Ammon's horn (tissue), 1 donor: ENCODE results near the gene AVPR2.

ENCODE experiments used
- DNase-seq: peaks from one replicate; pipeline ENCODE4 v3.0.0-alpha.2; 2016; ENCODE audit warnings: low spot score

Gene AVPR2

DNA sequence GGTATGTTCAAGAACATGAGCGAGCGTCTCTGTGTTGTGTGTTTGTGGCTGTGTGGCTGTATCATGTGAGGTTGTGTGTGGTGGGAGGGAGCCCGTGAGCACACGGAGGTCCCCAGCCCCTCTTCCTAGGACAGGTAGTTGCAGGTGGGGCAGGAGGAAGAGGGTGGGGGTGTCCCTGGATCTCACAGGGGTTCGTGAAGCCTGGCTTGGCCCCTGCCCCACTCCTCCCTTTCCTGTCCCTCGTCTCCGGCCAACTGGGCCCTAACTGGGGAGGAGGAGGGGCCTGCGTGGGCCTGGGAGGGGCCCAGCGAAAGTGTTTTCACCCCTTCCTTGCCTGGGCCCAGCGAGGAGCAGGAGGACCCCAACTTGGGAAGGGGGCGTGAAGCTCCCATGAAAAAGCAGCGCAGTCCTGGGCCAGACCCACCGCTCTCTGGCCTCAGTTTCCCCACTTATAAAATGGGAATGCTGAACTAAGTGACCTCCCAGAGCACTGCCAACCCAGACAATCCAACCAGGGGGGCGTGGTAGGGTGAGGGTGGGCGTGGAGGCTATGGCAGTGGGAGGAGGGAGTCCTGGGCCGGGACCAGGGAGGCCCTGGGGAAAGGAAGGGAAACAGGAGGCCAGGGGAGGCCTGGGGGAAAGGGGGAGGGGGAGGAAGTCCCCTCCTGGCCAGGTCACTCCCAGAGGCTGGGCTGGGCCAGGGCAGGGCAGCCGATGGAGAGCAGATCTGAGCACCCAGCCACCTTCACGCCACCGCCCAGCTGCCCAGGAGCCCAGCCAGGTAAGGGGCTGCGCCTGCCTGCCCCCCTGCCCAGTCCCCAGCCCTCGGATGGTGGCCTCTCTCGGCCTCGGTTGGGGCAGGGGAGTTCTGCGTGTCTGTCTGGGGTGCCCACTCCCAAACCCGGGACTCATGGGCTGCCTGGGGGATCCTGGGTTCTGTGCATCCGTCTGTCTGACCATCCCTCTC is at the start of gene AVPR2:
Gene AVPR2 (plus strand): TSS at position 683 of the 967 bp plus-strand sequence. CDS start 473 bp downstream, outside the sequence.
- DNase-seq = no peak

DNA sequence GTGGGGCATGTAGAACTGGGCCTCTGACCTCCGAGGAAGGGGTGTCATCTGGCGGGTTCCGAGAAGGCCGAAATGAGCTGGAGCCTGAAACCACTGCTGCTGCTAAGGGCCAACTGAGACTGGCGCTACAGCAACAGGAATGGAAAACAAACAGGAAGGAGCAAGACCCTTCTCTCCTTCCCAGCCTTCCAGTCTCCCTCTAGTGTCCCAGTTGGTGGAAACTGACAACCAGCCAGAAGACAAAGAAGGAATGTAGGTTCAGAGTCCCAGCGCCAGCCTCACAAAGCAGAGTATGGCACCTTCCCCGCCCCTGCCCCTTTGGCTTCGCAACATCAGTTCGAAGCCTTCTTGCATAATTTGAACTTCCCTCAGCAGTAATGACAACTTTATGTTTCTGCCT is 49.8 kb upstream of the AVPR2 start:
- no peak for DNase-seq

DNA sequence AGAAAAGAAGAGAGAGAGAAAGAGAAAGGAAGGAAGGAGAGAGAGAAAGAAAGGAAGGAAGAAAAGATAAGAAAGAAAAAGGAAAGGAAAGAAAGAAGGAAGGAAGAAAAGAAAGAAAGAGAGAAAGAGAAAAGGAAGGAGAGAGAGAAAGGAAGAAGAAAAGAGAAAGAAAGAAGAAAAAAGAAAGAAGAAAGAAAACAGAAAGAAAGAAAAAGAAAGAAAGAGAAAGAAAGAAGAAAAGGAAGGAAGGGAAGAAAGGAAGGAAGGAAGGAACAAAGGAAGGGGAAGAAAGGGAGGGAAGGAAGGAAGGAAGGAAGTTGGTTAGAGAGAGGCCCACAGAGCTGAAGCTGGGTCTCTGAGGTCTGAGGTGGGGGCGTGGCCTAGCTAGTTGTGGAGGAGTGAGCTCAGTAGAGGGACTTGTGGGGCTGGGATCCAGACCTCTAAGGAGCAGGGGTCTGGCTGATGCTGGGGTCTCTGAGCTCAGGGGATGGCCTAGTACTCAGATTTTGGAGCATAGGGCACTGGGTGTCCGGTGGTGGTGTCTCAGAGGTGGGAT is 47.0 kb upstream of the AVPR2 start:
- no peak for DNase-seq

DNA sequence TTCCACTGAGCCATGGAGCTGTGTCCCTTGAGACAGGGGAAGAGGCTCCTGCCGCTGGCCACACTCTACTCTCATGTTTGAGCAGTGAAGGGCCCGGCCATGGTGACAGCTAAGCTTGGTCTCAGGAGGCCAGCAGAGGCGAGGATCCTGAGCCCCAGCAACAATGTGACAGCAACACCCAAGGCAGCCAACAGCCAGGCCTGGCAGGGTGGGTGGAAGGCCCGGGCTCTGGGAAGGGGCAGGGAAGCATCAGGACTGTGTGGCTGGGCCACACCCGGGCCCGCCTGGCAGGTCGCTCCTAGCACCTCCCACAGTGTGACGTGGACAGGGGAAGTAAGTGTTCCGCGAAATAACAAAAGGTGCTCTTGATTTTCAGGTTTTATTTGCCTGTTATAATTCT is 43.3 kb upstream of the AVPR2 start:
- no peak for DNase-seq

DNA sequence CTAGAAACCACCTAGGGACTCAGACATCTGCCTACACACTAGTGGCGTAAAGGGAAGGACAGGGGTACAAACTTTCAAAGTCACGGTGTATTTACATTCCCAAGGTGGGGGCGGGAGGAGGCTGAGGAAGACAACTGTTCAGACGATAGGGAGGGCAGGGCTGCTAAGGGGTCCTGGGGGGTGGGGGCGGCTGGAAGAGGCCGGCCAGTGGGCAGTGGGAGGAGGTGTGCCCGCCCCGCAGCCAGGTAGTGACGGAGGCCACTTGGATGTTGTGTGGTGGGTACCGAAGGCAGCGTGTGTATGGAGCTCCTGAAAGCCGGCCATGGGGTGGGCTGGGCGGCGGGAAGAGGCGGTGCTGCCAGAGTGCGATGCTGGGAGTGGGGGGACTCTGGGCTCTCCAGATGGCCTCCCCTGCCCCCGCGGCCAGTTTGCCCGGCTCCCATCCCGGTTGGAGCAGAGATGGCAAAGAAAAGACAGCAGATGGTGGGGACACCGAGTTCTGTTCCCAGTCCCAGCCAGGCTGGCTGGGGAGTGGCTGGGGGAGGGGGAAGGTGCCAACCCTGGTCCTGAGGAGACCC is 42.7 kb upstream of the AVPR2 start:
- DNase-seq = no peak

DNA sequence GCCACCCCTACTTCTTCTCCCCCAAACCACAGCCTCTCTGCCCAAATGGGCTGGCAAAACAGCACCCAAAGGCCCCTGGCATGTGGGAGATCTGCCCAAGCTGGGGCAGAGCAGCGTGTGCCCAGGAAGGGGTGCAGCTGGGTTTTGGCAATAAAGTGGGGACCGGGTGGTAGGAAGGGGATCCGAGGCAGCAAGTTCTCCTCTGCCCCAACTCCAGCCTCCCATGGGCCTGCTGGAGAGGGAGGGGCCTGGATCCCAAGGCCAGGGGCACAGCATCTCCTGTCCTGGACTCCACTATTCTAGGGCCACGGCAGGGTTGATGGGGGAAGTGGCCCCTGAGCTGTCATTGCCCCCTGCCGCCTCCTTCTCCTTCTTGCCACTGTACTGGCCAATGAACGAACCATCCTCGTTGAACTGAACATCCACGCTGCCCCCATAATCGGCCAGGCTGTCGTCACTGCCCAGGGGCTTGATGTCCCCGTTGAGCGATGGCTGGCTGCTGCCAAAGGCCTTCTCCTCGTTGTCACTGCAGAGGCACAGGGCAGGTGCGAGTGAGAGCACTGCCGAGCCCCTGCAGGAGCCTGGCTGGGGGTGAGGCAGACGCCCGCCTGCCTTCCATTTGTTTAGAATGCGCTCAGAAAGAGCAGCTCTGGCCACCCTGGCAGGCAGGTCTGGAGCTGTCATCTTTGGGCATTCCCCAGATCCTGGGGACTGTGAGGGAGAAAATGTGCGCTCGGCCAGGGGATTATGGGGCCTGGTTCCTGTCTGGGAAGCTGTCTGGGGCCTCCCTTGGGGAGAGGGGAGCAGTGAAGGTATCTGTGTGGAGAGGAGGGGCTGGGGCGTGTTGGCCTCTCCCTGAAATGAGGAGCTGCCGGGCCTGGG is 41.9 kb upstream of the AVPR2 start:
- DNase-seq = no peak

DNA sequence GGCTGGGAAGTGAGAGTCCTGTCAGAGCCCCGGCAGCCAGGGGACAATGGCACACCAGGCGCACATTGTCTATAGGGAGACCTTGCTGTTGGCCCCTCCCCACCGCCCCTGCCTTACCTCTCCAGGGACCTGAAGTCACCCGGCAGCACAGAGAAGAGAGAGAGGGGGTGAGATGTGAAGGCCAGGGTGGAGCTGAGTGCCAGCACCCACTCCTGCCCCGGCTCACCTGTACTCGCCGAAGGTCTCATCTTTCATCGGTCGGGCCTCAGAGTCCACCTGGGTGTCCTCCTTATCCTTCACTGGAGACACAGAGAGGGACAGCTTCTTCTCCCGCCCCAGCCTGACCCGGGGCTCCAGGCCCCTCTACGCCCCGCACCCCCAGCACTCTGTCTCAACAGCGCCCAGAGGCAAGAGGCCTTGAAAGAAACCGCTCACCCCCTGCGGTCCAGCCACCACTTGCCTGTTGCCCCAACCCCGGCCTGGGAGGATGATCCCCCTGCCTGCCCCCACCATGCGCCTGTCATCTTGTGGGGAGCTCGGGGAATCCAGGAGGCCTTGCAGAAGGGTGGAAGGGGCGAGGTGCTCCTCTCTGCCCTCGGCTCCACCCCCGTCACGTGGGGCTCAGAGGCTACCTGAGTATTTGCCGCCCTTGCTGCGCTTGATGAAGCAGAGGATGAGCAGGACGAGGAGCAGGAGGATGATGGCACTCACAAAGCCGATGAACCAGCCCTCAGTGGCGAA is 41.1 kb upstream of the AVPR2 start:
- no peak for DNase-seq

DNA sequence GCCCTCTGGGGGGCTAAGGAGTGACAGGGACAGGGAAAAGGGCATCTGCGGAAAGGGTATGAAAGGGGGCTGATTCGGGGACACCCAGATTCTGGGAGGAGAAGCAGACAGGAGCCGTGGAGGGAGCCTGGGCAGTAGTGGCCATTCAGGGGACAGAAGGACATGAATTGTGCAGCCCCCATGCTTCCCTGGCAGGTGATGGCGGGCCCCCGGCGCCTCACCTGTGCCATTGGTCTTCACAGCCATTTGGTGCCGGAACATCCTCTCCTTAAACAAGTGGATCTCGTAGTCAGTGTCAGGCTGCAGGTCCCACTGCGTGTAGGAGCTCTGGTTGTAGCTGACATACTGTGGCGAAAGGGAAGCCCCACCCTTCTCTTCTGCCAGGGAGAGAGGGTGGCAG is 40.4 kb upstream of the AVPR2 start:
- no peak for DNase-seq

DNA sequence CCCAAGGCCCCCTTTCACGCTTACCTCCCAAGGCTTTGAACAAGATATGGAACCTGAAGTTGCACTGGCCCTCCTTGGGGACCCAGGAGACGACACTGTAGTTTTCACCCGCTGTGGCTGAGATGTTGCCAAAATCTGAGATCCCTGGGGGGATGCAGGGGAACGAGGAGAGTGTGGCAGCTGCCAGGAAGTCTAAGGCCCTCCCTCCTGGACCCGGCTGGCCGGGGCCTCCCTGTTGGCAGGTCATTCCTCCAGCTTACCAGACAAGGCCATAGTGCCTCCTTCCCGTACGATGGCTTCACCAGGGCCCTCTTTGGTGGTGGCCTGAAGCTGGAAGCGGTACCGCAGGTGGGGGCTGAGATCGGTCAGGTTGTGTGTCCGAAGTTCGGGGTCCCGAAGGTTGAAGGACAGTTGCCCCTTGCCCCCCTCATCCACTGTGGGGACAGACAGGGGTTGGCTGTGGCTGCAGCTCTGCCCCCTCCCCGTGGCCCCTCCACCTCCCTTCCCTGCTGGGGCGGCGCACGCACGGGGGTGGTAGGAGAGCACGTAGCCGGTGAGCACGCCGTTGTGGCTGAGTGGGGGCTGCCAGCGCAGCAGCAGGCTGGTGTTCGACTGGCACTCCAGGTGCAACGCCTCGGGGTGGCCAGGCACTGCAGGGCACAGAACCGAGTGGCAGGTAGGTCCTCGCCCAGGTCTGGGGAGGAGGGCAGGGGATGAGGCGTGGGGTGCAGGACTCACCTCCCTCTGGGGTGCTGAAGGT is 39.7 kb upstream of the AVPR2 start:
- DNase-seq = no peak

DNA sequence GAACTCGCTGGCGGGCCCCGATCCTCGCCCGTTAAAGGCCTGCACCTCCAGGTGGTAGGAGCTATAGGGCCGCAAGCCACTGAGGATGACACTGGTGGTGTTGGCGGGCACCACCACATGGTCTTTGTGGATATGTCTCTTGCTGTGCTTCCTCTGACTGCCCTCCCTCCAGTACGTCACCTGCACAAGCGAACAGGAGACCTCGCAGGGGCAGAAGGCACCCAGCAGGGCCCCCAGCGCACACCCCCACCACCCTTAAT is 39.2 kb upstream of the AVPR2 start:
- DNase-seq = no peak

DNA sequence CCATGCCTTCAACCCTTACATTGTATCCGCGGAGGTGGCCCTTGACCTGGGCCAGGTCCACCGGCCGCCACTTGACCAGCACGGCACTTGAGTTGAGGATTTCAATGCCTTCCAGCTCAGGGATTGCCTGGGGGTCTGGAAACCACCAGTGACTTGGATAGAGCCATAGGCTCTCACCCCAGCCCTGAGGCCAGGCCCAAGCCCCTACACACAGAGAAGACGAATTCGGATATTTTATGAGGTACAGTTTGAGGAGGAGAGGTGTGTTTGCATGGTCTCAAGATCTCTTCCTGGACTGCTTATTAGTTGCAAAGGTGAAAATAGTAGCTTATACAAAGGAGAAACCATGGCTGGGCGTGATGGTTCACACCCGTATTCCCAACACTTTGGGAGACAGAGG is 38.8 kb upstream of the AVPR2 start:
- DNase-seq = no peak

DNA sequence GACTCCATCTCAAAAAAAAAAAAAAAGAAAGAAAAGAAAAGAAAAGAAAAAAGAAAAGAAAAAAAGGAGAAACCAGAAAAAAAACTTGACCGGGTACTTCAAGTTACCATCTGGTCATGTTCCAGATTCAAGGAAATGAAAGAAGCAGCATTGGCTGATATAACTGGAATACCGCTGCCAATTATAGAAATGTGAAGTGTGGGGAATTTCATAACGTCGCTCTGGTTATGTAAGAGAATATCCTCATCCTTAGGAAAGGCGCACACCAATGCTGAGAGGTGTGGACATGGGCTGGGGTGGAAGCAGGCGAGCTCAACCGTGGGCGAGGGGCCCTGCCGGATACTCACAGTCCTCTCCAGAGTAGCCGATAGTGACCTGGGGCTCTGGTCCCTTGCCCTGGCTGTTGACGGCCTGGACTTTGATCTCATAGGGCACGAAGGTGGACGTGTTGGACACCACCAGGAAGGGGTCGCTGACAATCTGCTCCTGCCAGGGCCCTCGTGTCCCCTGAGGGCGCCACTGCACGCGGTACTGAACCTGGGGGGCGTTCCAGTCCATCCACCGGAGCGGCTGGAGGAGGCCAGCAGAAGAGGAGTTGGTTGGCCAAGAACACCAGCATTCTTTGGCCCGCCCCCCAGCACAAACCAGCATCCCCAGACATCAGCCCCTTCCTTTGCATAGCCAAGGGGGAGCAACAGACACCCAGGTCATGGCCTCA is 38.0 kb upstream of the AVPR2 start:
- no peak for DNase-seq

DNA sequence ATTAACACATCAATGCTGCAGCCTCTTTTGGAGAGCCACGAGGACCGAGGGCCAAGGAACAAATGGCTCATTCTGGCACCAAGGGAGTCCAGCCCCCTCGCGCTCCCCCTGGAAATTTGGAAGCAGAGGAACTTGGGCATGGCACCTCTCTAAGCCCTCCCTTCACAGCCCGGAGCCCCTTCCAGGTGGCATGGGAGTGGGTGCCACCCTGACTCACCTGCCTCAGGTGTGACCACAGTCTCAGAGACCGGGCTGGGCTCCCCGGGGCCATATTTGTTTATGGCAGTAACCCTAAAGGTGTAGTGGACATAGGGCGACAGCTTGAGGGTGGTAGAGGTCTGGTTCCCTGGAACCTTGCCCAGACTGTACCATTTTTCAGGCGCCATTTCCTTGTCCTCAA is 37.3 kb upstream of the AVPR2 start:
- no peak for DNase-seq

DNA sequence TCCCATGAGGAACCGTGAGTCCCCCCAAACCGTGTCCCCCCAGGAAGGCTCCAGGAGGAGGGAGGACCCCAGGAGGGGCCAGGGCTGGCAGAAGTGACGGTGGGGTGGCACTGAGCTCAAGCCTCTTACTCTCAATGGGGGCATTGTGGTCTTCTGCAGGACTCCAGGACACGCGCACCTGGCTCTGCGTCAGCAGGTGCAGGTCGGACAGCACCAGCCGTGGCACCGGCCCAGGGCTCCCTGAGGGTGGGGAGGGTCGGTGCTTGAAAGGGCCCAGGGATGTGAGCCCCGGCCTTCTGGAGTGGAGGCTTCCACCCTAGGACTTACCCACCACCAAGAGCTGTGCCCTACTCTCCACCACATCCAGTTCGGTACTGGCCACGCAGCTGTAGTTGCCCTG is 36.8 kb upstream of the AVPR2 start:
- no peak for DNase-seq

DNA sequence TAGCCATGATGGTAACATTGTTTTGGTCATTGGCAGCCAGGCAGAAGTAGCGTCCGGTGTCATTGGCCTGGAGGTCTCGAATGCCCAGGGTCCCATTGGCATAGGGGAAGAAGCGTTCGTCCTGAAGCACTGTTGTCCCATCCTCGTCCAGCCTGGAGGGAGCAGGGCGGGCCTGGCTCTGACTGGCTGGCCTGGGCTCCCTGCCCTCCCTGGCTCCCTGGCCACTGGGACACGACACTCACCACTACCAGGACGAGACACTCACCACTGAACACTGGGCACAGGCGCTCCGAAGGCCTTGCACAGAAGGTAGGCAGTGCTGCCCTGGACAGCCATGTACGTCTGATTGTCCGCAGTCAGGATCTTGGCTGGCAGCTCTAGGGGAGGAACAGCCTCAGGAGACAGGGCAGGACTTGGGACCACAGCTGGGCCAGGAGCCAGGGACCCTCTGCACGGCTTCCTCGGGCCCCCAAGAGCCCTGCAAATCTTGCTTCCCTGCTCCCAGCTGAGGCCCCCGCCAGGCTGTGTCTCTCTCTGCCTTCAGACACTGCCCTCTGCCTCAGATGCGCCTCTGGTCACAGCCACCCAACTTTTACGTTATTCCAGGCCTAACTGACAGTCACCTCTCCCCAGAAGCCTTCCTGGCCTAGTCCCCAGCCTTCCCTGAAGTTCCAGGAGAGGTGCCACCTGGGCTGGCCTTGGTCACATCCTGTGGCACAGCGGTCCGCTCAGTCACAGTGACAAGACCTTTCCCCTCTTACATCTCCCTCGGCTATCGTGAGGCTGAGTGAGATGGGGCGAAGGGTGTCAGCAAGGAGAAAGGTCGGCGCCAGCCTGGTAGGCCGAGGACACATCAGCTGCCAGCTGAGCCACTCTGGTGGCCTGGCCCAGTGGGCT is 35.6 kb upstream of the AVPR2 start:
- no peak for DNase-seq

DNA sequence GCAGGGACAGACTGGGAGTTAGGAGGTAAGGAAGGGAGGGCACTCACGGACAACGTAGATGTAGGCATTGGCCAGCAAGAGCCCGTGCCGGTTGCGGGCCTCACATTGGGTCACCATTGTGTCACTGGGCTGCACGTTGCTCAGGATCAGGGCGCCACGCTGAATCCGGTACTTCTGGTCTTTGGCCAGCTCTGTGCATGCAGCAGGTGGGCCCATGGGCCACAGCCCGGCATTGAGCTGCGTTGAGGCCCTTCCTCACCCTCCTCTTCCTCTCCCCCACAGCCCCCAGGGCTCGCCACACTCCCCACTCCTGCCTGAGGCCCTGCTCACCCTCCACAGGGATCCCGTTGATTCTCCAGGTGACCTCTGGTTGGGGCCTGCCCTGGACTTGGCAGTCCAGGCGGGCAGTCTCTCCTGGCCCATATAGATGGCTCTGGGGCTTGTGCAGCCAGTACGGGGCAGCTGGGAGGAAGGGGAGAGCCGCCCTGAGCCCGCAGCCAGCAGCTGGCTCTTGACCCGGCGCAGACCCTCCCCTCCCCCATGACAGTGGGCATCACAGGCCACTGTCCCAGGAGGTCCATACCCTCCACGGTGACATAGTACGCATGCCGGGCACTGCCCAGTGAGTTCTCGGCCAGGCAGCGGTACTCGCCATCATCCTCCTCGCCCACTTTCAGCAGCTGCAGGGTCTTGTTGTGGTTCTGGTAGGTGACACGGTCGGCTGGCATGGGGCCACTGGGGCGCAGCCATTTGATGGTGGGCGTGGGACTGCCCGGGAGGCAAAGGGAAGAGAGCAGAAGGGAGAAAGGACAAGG is 34.8 kb upstream of the AVPR2 start:
- no peak for DNase-seq

DNA sequence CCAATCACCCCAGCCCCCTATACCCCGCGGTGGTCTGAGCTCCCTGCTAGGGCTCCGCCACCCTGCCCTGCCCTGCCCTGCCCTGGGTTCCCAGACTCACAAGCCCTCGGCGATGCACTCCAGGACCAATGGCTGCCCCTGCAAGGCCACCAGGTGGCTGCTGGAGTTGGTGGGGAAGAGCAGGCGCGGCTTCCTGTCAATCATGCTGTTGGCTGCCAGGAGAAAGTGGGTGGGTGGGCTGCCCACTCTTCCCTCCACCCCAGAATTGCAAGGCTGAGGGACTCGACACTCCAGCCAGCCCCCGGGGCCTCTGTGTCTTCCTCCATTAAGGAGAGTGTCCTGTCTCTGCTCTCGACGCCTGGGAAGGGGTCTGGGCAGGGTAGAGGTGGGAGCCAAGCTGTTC is 34.2 kb upstream of the AVPR2 start:
- no peak for DNase-seq

DNA sequence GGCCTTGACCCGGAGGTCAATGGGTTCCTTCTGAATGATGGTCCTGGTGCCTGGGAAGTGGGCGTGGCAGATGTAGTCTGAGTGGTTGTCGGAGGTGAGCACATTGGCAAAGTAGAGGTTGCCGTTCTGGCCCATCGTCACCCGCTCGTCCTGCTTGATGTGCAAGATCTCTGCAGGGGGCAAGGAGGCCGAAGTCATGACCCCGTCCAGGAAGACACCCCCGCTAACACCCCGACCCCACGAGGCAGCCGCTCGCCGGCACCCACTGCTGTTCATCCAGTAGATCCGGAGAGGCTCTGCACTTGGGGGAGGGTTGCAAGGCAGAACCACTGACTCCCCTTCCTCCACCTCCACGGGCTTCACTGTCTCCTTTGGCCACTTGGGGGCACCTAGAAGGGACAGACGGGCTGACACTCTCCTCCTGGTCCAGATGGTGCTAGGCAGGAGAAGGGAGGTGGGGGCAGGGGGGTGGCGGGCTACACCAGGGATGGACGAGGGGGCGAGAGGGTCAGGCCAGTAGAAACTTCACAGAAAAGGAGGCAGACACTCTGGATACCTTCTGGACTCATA is 33.6 kb upstream of the AVPR2 start:
- no peak for DNase-seq
